Measurements from ENCODE around the gene MED28. TPM values are rescaled to one million over a fixed set of nuclear protein-coding genes. Genes with fewer than 3 reads are reported as not detected.

The MED28 gene
- total RNA-seq, 4 donors from 2014 or later, result 11.7 to 13.6 (median 12.4) TPM

DNA sequence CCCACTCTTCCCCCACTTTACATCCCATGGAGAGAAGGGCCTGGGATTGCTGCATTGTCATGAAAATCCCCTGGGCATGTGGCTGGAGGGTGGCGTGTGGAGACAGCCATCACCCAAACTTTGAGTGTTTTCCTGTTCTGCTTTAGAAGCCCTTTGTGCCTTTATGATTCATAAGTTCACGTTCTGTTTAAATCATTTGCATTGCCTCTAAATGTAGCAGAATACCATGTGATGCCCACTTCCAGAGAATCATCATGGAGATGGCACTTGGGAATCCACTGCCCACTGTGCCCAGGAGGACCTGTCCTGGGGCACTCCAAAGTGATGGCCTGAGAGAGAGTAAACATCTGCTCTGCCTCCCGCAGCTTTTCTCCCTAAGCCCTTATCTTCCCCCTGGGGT is 52.8 kb downstream of the MED28 start:
- TF ChIP-seq, protein P1, sequence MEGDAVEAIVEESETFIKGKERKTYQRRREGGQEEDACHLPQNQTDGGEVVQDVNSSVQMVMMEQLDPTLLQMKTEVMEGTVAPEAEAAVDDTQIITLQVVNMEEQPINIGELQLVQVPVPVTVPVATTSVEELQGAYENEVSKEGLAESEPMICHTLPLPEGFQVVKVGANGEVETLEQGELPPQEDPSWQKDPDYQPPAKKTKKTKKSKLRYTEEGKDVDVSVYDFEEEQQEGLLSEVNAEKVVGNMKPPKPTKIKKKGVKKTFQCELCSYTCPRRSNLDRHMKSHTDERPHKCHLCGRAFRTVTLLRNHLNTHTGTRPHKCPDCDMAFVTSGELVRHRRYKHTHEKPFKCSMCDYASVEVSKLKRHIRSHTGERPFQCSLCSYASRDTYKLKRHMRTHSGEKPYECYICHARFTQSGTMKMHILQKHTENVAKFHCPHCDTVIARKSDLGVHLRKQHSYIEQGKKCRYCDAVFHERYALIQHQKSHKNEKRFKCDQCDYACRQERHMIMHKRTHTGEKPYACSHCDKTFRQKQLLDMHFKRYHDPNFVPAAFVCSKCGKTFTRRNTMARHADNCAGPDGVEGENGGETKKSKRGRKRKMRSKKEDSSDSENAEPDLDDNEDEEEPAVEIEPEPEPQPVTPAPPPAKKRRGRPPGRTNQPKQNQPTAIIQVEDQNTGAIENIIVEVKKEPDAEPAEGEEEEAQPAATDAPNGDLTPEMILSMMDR (IDR thresholded peaks at IDR 0.05; ENCODE audit: low read depth), result no peak

DNA sequence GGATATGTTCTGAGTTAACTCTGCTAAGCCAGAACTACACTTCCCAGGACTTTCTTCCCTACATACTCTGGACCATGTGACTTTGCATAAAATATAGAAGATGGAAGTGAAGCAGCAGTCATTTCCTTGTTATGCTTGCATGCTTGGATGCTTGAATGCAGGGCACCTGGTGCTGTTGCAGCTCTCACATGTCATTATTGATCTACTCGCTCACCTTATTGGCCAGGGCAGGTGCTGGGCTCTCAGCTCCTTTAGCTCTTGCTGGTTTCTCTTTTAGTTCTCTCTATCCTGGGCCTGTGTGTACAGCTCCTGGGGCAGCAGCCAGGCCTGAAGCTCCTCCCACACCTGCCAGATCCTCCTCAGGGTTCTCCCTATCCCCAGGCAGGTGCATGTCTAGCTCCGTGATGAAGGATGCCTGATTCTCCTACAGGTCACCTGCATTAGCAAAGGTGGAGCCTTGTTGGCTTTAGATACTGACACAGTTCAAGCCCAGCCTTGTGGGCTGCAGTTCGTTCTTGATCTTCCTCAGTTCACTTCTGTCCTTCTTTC is 53.3 kb downstream of the MED28 start:
- TF ChIP-seq, protein P1 (IDR thresholded peaks at IDR 0.05; ENCODE audit: low read depth), result no peak

DNA sequence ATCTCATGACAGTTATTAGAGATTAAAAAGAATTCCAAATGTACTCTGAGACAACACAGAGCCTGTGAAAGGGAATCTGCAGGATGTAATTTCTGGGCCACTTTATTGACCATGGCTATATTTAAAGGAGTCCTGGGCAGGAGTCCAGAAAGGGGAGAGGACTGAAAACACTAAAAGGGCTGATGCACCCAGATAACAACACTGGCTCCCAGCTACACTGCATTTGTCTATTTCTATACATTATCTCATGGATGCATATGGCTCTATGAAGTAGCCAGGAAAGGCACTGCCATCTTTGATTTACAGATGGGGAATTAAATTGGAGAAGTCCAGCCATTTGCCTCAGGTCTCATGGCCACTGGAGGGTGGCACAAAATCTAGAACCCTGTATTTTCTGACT is 56.0 kb downstream of the MED28 start:
- TF ChIP-seq, protein P1 (IDR thresholded peaks at IDR 0.05; ENCODE audit: low read depth), result no peak

DNA sequence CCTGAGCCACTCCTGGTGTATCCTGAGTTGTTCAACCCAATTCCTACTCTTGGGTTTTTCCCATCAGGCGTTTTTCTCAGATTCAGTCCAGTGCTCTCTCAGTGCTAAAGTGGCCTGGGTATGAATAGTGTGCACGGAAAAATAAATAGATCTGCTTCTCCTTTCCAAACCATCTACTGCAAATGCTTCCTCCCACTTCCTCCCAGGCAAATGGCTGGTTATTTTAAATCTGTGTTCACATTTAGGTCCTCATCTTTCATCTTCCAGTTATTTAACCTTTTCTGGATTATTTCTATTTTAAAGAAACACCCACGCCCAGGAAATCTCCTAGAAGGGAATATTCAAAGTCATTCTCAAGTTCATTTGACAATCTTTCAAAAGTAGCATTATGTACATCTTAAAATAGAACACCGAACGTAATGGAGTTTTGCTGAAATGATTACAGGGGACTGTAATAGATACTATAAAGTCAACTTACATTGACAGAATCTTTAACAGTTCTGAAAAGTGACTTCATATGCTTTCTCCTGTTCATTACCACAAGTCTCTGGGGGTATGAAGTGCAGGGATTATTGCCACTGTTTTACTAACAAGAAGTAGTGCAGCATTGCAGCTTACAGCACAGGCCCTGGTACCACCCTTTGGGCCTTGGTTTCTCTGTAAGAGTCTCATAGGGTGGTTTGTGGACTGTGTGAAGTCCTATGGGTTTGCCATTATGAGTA is 66.3 kb downstream of the MED28 start:
- TF ChIP-seq, protein P1 (IDR thresholded peaks at IDR 0.05; ENCODE audit: low read depth), result no peak

DNA sequence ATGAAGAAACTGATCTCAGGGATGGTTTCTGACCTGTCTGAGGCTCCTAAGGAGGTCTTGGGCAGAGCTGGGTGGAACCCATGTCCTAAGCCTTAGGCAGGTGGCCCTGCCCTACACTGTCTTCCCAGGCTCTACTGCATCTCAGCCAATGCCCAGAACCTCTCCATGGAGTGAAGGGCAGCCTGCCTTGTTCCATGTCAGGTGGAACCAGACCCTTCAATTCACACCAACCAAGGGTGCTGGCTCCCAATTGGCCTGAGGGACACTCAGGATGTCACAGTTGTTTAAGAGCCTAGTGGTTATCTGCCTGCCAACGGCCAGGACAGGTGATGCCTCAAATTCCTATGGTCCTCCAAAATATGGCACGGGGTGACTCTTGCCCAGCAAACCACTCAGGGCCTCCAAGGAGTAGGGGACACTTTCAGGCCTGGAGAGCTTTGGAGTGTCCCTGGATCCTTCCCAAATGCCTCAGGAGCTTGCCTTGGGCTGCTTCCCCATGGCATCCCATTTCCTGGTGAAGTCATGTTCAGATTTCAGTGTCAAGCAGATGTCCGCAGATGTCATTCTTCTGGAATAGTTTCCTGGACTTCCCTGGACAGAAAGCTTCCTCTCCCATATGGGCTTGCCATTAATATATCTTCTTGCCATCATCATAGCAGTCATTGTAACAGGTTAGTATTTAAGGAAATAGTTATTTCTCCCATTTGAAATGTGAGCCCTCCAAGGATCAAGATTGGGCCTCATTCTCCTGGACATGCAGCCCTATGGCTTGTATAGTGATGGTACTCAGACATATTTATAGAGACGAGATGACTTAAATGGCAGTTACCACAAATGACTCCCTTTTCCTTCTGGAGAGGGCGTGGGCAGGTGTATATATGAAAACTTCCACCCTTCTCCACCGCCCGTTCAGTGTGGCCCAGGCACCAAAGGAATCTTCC is 67.1 kb downstream of the MED28 start:
- TF ChIP-seq, protein P1 (IDR thresholded peaks at IDR 0.05; ENCODE audit: low read depth), result no peak

DNA sequence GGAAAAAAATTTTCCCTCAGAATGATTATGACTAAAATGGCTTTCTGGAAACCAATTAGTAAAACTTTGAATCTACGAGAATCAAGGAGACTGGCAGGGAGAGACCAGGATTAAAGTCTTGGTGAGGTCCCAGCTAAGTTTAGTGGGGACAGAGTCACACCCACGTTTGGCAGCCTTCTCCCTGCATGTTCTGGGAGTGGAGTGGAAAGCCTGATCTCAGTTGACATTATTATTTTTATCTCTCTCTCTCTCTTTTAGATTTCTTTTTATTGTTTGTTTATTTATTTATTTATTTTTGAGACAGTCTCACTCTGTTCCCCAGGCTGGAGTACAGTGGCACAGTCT is 67.8 kb downstream of the MED28 start:
- TF ChIP-seq, protein P1 (IDR thresholded peaks at IDR 0.05; ENCODE audit: low read depth), result no peak

Other genes with a start within 250 kb of the MED28 start
- gene QDPR, start 102.6 kb upstream of the MED28 start, total RNA-seq, result 10 to 100 TPM; 13.9 to 50.9 (median 34.9) TPM
- gene CLRN2, start 99.5 kb upstream of the MED28 start, total RNA-seq, result not detected
- 100 to 1,000 TPM in 1 of 4 donors, 10 to 100 TPM in 3; 89.4 to 165 (median 96.0) TPM for gene LAP3, start 37.4 kb upstream of the MED28 start, total RNA-seq
- gene FAM184B, start 167.0 kb downstream of the MED28 start, total RNA-seq, result not detected
- 10 to 100 TPM; 12.7 to 33.5 (median 23.2) TPM for gene DCAF16, start 196.1 kb downstream of the MED28 start, total RNA-seq
- 1 to 10 TPM in 3 of 4 donors, under 1 TPM in 1; 0.33 to 2.2 (median 1.7) TPM for gene NCAPG, start 196.3 kb downstream of the MED28 start, total RNA-seq

Measured in subcutaneous adipose tissue (tissue), 4 donors.